DND-41 (cell line): ENCODE data around the gene CPXM2.

Experiments used
- CTCF ChIP-seq: IDR thresholded peaks from 2 replicates; pipeline ENCODE4 v1.5.1; 2012; ENCODE audit warnings: borderline replicate concordance, low read length, moderate library complexity, mild to moderate bottlenecking; ENCODE audit not compliant: poor library complexity, severe bottlenecking; ENCODE audit errors: extremely low read depth
- EZH2 ChIP-seq: IDR thresholded peaks from 3 replicates; pipeline ENCODE4 v1.6.1; 2012; ENCODE audit warnings: borderline replicate concordance, low read depth, mild to moderate bottlenecking, moderate library complexity, low read length, inconsistent platforms; ENCODE audit not compliant: severe bottlenecking

DNA sequence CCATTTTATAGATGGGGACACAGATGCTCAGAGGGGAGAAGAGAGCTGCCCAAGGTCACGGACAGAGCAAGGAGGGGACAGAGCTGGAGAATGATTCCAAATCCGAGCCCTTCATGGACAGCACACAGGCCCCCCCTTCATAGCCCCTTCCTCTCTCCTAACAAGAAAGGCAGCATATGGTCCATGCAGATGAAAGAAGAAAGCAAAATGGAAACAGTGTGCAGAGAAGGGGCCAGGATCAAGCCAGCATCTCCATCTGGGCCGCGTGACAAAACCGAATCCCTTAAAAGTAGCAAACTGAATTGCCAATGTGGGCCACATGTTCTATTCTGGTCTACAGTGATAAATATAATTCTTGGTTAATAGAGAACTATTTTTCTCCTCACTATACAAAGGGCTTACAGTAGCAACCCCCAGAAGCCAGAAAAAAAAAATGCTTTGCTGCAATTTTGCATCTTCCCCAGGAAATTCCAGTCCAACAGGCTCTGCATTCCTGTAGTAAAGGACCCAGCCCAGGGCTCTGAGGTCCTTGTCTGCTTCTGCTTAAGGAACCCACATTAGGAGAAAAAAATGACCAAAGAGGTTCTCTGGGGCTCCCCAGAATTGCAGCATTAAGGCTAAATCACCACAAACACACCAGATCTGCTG lies 7.8 kb downstream of the CPXM2 start:
- TF ChIP-seq CTCF (no peak), EZH2 (no peak)
